Panc1 (cell line): ENCODE results near the gene FAM118A. TPM values are rescaled to one million over a fixed set of nuclear protein-coding genes. Genes with fewer than 3 reads are reported as not detected.

Source experiments
- ATAC-seq: fragments of 200-7000 bp; cut with Tn5 transposase; 2 replicates; pipeline ENCODE4 v1.9.1; 2020; ENCODE audit warnings: mild to moderate bottlenecking, moderate library complexity
- BruUV-seq: library from RNA; stranded (reverse); fragments of 400-500 nt; replicated peaks from 2 replicates; lab custom pipeline; 2021; lab: Mats Ljungman, UMichigan
- CTCF ChIA-PET: fragments of 300-600 bp; sonication (Branson Sonifier 250); formaldehyde crosslinking; loops from one replicate; lab custom pipeline; 2022; ENCODE audit warnings: antibody characterized with exemption; lab: Charles Lee
- POLR2A ChIA-PET: fragments of 300-600 bp; sonication (Branson Sonifier 250); formaldehyde crosslinking; loops from one replicate; lab custom pipeline; 2022; ENCODE audit warnings: antibody characterized with exemption; lab: Charles Lee
- DNase-seq: peaks from one replicate; pipeline ENCODE4 v3.0.0-alpha.2; 2010; ENCODE audit warnings: low read depth, low spot score
- H3K27ac ChIP-seq: 2 replicates; pipeline ENCODE4 v1.5.1; 2011; ENCODE audit warnings: mild to moderate bottlenecking, low read length, inconsistent platforms
- H3K27me3 ChIP-seq: fragments of 200-500 bp; sonication (Bioruptor generic); 2 replicates; pipeline ENCODE4 v1.6.0; 2014; ENCODE audit warnings: low read length, inconsistent platforms; ENCODE audit not compliant: control insufficient read depth, insufficient read depth
- H3K36me3 ChIP-seq: fragments of 200-500 bp; sonication (Bioruptor generic); 2 replicates; pipeline ENCODE4 v1.5.1; 2014; ENCODE audit warnings: inconsistent platforms, mild to moderate bottlenecking, low read length, moderate library complexity; ENCODE audit not compliant: control insufficient read depth, insufficient read depth
- H3K4me1 ChIP-seq: 2 replicates; pipeline ENCODE4 v1.5.1; 2011; ENCODE audit warnings: inconsistent platforms, mild to moderate bottlenecking, low read length, moderate library complexity; ENCODE audit not compliant: control insufficient read depth, insufficient read depth
- H3K4me3 ChIP-seq, 2 experiments: 2 replicates each; pipeline ENCODE4 v1.5.1; 2011 to 2012; ENCODE audit warnings: low read depth in 2 of 2, low read length in 2 of 2, mild to moderate bottlenecking in 2 of 2, inconsistent platforms in 1 of 2, moderate library complexity in 1 of 2
- H3K9me3 ChIP-seq: fragments of 200-500 bp; sonication (Bioruptor generic); 2 replicates; pipeline ENCODE4 v1.5.1; 2014; ENCODE audit warnings: low read depth, mild to moderate bottlenecking, inconsistent platforms, low read length, moderate library complexity; ENCODE audit not compliant: control insufficient read depth, insufficient read depth
- POLR2AphosphoS5 ChIP-seq: IDR thresholded peaks from 2 replicates; pipeline ENCODE4 v1.6.1; 2012; ENCODE audit warnings: mild to moderate bottlenecking, low read depth, low read length, moderate library complexity
- REST ChIP-seq, 2 experiments: IDR thresholded peaks; 2 replicates each; pipeline ENCODE4 v1.6.1; 2011 to 2012; ENCODE audit warnings: low read depth in 2 of 2, control low read depth in 1 of 2, low read length in 1 of 2, mild to moderate bottlenecking in 1 of 2, moderate library complexity in 1 of 2; ENCODE audit not compliant: insufficient read depth in 1 of 2
- SIN3A ChIP-seq: IDR thresholded peaks from 2 replicates; pipeline ENCODE4 v1.6.1; 2012; ENCODE audit warnings: low read depth, mild to moderate bottlenecking, low read length, moderate library complexity, borderline replicate concordance; ENCODE audit not compliant: insufficient read depth
- TCF7L2 ChIP-seq: IDR thresholded peaks from 2 replicates; pipeline ENCODE4 v1.6.1; 2011; ENCODE audit warnings: mild to moderate bottlenecking, low read depth, low read length, inconsistent platforms
- in situ Hi-C: cut with HindIII; loops from 2 replicates; pipeline ENCODE4 v1.10.0; 2016; ENCODE audit warnings: low sequenced_read_pairs, low pct_unique_long_range_greater_than_20kb
- intact Hi-C: fragments of 100-400 bp; cut with micrococcal nuclease; formaldehyde crosslinking; loops from one replicate; pipeline ENCODE4 v1.10.0; 2022; ENCODE audit not compliant: unreplicated experiment
- total RNA-seq: library from RNA; stranded (reverse); gene quantifications from one replicate; pipeline ENCODE4 v1.2.1, GENCODE V29; 2021; ENCODE audit not compliant: unreplicated experiment
- TF ChIP-seq, protein P1 (sequence below): fragments of 450-650 bp; IDR thresholded peaks from 2 replicates; pipeline ENCODE4 v1.5.1; 2017; ENCODE audit warnings: mild to moderate bottlenecking

FAM118A gene
- total RNA-seq, 1 experiment from 2014 or later = 73.2 TPM

DNA sequence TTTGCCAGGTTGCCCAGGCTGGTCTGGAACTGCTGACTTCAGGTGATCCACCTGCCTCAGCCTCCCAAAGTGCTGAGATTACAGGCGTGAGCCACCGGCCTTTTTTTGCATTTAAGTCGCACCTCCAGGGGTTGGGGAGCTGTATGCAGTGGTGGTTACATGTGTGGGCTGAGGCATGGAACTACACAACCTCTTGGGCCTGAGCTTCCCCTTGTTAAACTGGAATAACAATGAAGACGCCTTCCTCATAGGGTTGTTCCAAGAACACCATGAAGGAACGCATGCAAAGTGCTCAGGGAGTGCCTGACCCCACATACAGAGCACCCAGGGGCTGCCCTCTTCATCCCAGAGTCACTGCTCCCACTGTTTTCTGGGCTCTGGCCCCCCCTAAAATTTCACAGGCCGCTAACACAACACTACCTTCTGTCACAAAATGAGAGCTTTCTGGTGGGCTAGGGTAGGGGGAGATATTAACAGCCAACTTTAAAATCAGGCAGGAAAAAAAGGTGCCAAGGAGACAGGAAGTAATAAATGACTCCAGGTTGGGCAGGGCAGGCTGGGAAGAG is 1.3 kb upstream of the FAM118A start:
- TF ChIP-seq REST (IDR thresholded peaks at IDR 0.05; ENCODE audit: insufficient read depth in 1 of 2, low read depth in 2 of 2, low read length in 1 of 2) (no peak), POLR2AphosphoS5 (no peak), TCF7L2 (no peak)
- no TSS peak for BruUV-seq
- peaks cover 7% of the 10 kb centered on the region; the same call in 1 of the 2 replicates for H3K4me1 ChIP-seq
- no peak overlapping the region for H3K27ac ChIP-seq
- H3K27me3 ChIP-seq = no peaks in the 10 kb centered on the region
- H3K4me3 ChIP-seq = no peak overlapping the region
- no peak for ATAC-seq
- DNase-seq = no peak
- POLR2A ChIA-PET = no interaction called here
- CTCF ChIA-PET = no interaction called here
- H3K36me3 ChIP-seq = peaks cover 2% of the 10 kb centered on the region; the same call in 1 of the 2 replicates
- intact Hi-C loops = no loop called here
- H3K9me3 ChIP-seq = no peaks in the 10 kb centered on the region
- in situ Hi-C loops = no loop called here

DNA sequence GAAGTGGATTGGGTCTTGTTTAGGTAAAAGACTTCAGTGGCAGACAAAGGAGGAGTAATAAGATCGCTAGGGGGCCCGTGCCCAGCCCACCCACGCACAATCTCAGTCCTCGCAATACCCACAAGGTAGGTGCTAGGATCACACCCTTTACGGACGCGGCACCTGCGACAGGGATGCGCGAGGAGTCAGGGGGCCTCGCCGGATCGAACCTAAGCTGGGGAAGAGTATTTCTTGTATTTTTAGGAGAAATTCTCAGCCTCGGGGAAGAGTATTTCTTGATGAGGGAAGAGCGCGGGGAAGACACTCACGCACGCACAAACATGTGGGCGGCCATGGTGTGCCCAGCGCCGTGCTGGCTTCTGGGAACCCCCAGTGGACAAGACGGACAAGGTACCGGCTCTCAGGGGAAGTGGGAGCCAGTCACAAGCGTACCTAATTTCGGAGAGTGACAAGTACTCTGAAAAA is 745 bp upstream of the FAM118A start:
- no TSS peak for BruUV-seq
- ChIA-PET CTCF (no interaction called here), POLR2A (no interaction called here)
- no peak for DNase-seq
- TF ChIP-seq POLR2AphosphoS5 (no peak), SIN3A (no peak), REST (IDR thresholded peaks at IDR 0.05; ENCODE audit: insufficient read depth in 1 of 2, low read depth in 2 of 2, low read length in 1 of 2) (no peak), TCF7L2 (no peak)
- TF ChIP-seq, protein P1, sequence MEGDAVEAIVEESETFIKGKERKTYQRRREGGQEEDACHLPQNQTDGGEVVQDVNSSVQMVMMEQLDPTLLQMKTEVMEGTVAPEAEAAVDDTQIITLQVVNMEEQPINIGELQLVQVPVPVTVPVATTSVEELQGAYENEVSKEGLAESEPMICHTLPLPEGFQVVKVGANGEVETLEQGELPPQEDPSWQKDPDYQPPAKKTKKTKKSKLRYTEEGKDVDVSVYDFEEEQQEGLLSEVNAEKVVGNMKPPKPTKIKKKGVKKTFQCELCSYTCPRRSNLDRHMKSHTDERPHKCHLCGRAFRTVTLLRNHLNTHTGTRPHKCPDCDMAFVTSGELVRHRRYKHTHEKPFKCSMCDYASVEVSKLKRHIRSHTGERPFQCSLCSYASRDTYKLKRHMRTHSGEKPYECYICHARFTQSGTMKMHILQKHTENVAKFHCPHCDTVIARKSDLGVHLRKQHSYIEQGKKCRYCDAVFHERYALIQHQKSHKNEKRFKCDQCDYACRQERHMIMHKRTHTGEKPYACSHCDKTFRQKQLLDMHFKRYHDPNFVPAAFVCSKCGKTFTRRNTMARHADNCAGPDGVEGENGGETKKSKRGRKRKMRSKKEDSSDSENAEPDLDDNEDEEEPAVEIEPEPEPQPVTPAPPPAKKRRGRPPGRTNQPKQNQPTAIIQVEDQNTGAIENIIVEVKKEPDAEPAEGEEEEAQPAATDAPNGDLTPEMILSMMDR = no peak
- in situ Hi-C loops (no loop called here), intact Hi-C loops (no loop called here)
- no peaks in the 10 kb centered on the region for H3K9me3 ChIP-seq
- peaks cover 7% of the 10 kb centered on the region; the same call in 1 of the 2 replicates for H3K4me1 ChIP-seq
- no peaks in the 10 kb centered on the region for H3K27me3 ChIP-seq
- ATAC-seq = no peak
- peaks cover 2% of the 10 kb centered on the region; the same call in 1 of the 2 replicates for H3K36me3 ChIP-seq
- peak overlapping the region; percentile 50 to 70 for H3K4me3 ChIP-seq
- H3K27ac ChIP-seq = peak overlapping the region; percentile 77
